ENCODE measurements around the gene LENEP.

The LENEP gene

DNA sequence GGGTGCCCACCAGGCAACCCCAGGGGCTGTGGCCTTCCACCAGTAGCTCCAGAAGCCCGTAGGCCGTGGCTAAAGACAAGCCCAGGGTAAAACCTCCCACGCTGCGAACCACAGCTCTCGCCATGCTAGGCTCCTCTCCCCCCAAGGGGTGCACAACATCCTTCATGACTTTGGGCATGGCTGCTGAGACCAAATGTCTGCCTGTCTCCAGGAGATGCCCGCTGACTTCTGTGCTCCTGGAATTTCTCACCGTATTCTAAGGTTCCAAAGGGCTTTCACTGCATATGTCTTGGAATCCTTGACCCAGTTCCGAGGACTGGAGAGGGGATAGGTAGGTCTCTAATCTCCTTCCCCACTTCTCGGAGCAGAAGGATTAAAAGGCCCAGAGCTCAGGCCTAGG lies 40.1 kb downstream of the LENEP start, which contains the start of the genes DCST1 and DCST2:
Gene DCST1, plus strand, starts transcription at position 301 of the 400 bp plus-strand sequence. CDS start 213 bp downstream, outside the sequence.
Gene DCST2, minus strand, starts transcription at position 258 of the 400 bp plus-strand sequence. Its CDS starts 80 bp downstream, at position 178.
- FAIRE-seq, result no peak

DNA sequence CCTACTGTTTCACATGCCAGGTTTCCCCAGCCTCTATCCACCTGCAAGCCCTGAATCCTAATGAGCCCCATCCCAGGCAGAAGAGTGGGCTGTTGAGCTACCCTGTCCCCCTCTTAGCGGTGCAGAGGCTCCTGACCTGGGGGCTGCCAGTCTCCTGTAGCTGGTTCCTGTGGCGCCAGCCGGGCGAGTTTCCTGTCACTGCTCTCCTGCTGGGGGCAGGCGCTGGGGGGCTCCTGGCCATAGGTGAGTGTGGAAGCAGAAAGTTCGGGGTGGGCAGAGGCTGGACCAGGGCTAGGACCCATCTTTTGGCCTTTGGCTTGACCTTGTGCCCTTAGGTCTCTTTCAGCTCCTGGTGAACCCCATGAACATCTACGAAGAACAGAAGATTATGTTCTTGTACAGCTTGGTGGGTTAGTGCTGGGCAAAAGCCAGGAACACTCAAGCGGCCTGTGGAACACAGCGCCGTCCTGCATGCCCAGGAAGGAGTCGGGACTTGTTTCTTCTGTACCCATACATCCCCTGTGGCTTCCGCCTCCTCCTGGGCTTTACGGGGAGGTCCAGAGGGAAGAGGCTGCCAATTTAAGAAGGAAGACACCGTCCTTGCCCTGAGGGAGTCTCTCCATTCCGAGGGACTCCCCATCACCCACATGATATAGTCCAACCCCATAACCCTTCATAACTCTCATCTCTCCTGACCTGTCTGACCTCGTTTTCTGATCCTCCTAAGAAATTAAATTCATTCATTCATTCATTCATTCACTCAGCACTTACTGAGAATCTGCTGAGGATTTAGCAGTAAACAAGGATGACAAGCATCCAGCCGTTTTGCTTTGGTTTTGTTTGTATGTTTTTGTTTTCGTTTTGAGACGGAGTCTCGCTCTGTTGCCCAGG lies 41.2 kb downstream of the LENEP start:
- FAIRE-seq, result no peak

DNA sequence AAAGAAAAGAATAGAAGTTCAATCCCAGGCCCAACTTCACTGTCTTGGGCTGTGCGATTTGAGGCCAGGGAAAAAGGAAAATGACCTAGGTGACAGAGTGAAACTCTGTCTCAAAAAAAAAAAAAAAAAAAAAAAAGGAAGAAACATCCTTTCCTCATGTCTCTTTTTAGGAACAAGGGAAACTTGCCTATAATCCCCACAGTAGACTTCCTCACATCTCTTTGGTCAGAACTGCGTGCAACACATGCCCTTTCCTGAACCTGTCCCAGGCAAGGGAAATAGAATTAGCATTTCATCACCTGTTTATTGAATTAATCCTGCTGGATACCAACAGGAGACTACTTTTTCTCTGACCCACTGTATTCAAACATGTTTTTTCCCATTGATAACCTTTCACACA lies 42.5 kb downstream of the LENEP start:
- no peak for FAIRE-seq

DNA sequence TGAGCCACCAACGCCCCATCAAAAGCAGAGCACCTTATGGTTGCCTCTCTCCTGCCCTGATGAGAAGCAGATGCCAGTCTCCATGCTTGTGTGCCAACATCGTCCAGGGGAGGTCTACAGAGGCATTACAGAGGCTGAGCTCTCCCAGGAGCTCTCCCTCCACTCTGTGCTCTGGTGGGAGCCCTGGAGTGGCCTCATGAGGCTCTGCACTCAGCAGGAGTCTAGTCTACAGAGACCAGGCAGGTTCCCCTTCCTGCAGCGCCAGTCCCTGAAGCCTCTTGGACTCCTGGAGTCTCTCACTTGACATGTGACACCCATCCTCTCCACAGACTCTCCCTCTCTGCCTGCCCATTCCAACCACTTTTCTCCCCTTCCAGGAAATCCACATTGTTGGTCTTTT lies 43.7 kb downstream of the LENEP start:
- no peak for FAIRE-seq

DNA sequence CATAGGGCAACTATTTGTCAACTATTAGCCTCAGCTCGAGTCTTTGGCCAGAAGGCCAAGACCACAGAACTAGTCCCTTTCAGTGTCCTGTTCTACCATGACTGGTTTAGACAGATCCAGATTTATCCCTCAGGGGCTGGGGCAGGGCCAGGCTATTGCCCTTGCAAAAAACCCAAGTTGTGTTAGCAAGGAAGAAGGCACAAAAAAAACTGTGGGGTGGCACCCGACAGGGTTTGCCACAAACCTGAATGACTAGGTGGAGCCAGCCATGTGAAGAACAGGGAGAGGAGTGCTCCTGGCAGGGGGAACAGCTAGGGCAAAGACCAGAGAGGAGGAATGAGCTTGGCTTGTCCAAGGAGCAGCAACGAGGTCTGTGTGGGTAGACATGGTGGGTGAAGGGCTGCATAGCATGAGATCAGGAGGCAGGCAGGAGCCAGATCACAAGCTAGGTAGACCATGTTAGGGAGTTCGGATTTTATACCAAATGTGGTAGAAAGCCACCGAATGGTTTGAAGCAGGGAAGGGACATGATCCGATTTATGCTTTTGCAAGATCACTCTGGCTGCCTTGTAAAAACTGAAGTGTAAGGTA lies 44.6 kb downstream of the LENEP start:
- no peak for FAIRE-seq

DNA sequence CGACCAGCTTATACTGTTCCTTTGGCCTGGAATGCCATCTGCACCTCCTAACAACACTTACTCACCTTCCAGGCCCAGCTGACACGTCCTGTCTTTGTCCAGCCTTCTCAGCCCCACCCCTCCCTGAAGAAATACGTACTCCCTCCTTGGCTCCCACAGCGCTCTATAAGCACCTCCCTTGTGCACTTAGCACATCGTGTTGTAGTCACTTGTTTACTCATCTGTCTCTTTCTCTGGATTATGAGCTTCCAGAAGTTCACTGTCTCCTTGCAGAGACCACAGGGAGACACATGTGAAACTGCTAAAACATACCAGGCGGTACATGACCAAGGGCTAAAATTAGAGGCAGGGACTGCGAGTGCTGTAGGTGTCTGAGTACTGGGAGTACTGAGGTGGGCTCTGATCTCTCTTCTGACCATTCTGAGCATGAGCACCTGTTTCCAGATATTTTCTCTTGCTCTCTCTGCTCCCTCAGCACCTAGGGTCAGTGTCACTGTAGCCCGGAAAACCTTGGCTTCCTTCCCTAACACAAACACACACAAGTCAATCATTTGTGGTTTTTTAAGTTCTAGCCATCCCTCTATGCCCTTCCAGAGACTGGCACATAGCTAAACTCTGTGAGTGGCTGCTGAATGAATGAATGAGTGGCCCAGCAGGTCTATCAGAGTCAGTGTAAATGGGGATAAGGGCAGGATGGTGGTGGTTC lies 45.4 kb downstream of the LENEP start:
- no peak for FAIRE-seq

DNA sequence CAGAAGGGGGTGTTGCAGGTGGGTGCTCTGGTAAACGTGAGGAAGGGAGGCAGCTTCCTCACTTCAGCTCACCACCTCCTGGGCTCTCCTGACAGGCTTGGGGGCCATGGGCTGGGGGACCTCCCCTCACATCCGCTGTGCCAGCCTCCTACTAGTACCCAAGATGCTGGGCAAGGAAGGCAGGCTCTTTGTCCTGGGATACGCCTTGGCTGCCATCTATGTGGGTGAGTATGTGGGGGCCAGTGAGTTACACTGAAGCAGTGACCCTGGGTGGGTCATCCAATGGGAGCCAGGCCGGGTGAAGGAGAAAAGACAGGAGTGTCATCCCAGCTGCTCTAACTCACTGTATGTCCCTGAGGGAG lies 45.9 kb downstream of the LENEP start:
- FAIRE-seq, result no peak

DNA sequence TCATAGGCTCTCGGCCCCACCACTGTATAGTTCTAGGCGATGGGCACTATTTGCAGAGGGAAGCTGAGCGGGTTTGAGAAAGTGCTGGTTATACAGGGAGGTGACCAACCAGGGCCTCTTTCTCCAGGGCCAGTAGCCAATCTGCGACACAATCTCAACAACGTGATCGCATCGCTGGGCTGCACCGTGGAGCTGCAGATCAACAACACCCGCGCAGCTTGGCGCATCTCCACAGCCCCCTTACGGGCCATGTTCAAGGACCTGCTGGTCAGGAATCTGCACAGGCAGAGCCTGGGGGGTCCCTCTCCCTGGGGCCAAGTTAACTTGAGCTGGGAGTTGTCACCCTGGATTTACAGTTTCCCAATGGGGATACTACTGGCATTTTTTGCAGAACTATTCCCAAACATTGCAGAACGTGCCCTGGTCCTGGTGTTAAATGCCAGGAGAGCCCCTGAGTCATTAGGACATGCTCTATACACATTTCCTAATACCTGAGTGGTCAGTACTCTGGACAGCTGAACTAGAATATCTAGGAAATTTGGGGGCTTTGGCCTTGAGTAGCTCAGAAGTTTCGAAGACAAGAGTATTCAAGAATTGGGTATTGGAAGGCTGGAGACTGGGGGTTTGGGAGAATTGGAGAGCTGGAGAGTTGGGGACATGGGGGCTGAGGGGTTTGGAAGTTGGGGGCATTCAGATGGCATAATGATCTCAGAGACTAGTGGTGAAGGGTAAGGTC lies 47.1 kb downstream of the LENEP start:
- no peak for FAIRE-seq

DNA sequence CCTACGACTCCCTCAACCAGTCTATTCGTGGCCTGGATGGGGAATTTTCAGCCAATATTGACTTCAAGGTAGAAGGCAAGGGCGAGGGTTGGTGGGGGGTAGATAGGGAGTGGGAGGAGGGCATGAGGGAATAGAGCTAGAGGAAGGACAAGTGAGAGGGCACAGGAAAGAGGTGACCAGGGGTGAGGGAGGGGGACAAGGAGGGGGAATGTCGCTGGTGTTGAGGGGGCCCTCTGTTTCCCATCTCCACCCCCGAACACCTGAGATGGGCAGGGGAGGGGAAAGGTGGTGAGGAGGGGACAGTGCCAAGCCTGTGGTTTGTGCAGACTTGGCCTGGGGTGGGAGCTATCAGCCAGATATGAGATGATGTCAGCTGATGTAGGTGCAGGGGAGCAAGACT lies 49.4 kb downstream of the LENEP start:
- FAIRE-seq, result no peak

DNA sequence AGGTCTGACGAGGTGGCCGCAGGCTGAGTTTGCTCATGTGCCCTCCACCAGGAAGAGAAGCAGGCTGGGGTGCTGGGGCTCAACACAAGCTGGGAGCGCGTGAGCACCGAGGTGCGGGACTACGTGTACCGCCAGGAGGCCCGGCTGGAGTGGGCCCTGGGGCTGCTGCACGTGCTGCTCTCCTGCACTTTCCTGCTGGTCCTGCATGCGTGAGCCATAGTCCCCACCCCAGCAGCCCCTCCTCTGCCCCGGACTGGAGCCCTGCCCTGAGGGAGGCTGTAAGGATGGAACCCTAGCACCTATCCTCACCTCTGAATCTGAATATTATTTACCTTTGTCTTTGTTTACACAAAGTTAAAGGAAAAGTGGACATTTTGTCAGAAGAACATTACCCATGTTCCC lies 49.9 kb downstream of the LENEP start:
- no peak for FAIRE-seq

DNA sequence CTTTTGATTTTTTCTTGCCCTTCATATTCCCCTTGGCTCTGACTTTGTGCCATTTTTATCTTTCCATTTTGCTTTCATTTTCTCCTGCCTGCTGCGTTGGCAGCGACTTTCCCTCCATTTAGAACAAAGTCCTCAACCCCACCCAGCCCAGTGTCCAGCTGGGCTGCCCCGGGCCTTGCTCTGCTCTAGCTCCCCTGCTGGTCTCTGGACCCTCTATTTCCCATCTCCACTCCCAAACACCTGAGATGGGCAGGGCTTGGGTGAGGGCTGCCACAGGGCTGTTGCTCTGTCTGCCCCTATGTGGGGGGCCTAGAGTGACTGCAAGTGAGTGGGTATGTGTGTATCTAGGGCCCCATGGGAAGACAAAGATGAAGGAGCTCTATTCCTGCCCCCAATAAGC lies 50.4 kb downstream of the LENEP start:
- FAIRE-seq, result no peak

Measured in A204.1 (cell line).